Activated CD4-positive, alpha-beta T cell treated with anti-CD3 and anti-CD28 coated beads for 24 hours (primary cell): ENCODE results near the gene PTPRD.
"Not testable (repeated sequence)": the region's sequence is repeated elsewhere in the genome, so short reads cannot be mapped to it uniquely, and the experiment has no call there.

Experiments
- DNase-seq, 2 donors: peaks; one replicate each; pipeline ENCODE4 v3.0.0-alpha.2; 2020; ENCODE audit warnings: low read depth in 2 of 2

PTPRD gene

DNA sequence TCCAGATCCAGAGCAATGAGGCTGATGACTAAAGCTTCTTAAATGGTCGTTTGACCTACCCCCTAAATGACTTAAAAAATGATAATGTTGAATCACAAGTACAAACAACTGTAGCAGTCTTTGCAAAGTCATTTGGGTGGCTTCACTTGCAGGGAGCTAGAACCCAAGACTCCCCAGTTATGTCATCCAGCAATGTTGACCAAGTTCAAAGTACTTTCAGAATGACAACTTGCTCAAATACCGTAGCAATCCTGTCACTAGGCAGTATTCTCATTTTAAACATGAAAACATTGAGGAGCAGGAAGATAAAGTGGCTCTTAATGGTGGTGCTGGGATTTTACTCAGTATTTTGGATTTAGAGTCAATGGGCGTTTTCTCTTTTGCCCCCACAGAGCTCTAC, 1596.2 kb downstream of the PTPRD start:
- DNase-seq: no peak

DNA sequence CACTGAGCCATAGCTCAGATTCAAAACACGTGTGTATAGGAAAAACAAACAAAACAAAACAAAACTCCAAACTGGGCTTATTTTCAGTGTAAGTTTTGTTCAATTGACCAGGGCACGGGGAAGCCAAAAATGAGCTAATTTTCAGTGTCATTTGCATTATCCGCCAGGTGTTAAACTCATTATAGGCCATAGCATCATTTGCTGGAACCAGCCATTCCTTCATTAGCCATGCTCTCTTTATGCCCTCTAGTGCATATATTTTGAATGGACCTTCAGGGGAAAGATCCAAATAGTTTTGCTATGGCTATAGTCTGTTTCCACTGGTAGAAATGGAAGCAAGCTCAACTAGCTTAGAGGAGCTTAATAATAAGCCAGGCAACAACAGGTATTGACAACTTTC, 1608.0 kb downstream of the PTPRD start:
- no peak for DNase-seq

DNA sequence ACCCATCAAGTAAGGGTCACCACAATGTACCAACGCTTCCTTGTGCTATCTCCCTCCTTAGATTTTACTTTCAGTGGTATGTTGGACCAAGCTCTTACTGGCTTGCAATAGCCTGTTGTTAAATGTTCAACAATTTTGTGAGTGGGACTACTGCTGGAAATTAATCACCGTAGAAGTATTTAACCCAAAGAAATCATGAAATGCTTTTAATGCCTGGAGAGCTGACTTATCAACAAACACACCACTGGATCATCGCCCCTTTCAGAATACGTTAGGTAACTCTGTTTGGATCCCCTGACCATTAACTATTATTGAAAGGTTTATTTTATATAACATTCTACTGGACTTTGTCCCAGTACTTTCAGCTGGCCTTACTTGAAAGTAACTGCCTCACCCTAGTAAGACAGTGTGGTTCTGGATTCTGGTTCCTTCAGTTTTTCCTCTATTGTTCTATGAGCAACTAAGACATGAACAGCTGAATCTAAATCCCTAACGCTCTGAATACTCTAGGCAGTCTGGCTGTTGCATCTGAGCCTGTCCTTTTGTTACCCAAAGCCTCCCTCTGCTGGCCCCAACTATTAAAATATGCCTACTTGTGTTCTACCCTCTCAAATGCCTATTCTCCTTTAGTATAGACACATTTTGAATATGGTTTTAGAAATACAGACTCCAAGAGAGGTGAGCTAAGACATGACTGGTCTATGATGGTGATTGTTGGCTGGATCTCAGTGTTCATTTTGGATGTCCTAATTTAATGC, 1609.8 kb downstream of the PTPRD start:
- no peak for DNase-seq

DNA sequence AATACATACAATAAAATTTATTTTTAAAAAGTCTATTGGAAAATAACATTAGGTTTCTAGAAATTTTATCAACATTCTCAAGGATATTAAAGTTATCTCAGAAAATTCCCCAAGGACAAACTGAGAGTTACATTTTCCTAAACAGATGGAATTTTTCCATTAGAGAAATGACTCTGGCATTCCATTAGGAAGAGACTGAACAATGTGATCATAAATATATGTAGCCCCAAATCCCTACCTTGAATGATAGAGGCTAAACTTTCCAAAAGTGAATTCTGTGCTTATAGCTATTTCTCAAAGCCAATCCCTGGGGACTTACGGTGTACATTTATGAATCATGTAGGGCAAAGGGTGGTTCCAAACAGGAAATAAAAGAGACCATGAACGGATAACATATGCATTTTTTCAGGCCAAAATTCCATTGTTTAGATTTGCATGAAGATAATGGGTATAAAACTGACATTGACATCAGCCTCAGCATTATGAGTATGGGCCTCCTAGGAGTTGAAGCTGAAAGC, 1632.2 kb downstream of the PTPRD start:
- DNase-seq: no peak

DNA sequence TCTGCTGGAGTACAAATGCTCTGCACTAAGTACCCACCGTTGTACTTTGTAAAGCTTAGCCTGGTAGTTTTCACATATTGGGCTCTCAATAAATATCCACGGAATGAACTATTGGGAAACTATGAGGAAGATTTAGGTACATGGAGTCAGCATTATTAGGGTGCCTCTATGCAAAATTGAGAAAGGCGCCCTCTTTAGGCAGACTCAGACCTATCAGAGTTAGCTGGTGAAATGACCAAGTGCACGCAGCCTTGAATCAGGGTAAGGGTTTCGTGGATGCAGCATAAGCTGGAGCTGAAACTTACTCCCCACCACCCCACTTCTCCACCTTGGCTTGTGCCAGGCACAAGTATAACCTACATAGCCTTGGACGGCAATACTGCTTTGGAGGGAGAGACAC, 1634.5 kb downstream of the PTPRD start:
- no peak for DNase-seq

DNA sequence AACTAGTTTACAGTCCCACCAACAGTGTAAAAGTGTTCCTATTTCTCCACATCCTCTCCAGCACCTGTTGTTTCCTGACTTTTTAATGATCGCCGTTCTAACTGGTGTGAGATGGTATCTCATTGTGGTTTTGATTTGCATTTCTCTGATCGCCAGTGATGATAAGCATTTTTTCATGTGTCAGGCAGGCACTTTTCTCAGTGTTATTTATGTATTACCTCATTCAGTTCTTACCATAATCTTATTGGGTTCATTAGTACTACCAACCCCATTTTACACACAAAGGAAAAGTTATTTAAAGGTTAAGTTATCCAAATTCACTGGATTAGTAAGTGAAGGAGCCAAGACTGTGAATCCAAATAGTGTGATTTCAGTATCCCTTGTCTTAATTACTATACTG, 1644.5 kb downstream of the PTPRD start:
- not testable (repeated sequence) for DNase-seq

DNA sequence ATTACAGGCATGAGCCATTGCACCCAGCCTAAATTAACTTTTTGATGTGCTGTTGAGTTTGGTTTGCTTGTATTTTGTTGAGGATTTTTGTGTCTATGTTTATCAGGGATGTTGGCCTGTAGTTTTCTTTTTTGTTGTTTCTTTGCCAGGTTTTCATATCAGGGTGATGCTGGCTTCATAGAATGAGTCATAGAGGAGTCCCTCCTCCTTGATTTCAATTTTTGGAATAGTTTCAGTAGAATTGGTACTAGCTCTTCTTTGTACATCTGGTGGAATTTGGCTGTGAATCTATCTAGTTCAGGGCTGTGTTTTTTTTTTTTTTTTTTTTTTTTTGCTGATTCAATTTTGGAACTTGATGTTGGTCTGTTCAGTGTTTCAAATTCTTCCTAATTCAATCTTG, 1648.9 kb downstream of the PTPRD start:
- DNase-seq: no peak

DNA sequence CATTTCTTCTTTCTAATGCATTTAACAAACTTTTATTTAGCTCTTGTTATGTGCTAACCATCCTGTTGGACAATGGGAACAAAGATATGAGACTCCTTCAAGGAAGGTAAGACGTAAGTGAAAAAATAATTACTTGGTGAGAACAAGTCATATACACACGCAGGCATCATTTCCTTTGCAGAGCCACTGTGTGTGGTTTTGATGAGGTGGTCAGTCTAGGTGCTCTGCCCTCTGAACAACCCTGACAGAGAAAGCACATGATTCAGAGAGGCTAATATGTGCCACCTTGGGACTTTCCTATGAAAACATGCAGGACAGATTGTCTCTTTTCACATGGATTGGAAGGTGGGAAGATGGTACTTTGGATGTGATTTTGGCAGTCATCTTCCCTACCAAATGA, 1650.7 kb downstream of the PTPRD start:
- no peak for DNase-seq

DNA sequence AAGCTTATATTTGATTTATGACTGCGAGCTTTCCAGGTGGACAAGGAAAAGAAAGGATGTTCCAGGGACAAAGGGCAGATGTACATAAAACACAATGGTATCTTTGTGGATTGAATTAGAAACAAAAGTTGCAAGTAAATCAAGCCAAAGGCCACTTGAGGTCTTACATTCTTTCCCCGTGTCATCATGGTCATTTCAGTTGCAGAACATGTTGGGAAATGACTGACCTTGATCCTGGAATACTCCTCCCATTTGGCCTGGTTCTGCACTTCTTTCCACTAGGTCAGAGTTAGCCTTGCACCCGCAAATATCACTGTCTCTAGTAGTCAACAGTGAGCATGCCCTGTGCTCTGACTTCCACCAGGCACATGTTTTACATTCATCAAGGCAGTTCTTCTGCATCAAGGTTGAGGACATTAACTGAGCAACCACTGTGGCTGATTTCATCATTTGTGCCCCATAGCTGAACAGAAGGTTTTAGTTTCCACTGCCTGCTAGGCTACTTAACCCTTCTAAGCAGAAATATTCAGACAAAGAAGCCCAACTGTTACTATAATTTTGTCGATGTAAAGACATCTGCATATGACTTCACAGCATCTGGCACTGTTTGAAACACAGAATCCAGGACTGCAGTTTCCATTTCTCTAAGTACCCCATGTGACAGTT, 1651.5 kb downstream of the PTPRD start:
- DNase-seq: no peak

DNA sequence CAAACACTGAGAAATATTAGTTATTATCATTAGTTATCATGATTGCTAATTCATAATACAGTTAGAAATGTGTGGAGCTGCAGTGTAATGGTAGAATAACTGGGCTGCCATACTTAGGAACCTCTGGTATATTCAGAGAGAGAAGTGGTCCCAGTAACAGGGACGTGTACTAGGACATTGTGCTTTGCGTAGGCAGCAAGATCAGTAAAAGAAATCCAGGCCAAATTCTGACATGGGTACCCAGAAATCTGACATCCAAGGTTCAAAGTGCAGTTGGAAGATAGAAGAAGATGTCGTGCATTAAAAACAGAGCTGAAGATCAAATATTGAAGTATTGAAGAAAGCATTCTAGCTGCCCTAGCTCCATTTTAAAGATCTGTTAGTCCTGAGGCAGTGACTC, 1652.5 kb downstream of the PTPRD start:
- no peak for DNase-seq

DNA sequence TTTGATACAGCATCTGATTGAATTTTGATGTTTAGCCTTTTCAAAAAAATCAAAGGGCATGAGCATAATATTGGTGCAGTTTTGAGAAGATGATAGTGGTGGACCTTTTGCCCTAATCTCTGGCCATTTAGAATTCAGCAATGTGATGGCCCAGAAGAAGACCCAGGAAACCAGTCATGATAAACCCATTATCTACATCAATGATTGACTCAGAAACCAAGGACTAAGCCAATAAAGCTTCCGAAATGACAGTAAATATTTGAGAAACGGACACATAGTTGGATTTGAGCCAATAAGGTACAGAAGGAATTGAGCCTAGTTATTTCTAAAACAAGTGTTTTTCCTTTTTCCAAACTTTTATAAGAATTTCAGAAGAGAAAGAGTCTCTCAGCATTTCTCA, 1654.4 kb downstream of the PTPRD start:
- no peak for DNase-seq

DNA sequence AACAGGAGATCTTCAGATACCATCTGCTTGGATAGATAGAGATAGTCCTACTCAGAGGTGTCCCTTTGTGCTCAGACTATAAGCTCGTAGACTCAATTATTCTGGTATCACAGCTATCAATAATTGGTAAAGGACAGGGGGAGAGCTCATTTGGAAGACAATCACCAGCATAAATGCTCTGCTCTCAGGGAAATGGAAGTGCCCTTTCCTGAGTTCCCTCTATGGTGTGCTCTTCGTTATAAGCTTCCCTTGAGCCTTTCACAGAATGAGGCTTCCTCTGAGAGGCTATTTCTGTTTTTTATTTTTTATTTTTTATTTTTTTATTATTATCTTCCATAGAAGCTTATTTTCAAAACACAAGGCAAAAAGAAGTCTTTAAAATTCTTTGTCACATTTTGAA, 1657.5 kb downstream of the PTPRD start:
- no peak for DNase-seq

DNA sequence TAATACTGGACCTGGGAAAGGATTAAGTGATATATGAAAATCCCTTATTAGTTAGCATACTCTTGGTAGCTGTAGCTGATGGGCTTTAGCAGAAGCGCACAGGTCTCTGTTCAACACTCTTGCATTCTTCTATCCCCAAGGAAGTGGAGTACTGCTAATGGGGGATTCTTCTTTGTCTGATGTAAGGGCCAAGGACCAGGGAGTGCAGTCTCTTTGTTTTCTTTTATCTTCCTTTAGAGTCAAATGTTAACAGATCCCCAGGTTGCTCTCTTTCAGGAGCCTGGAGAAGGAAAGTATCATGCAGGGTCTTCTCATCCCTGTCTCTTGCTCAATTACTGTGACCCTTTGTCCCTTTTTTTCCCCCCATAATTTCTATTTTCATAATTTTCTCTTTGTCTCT, 1666.3 kb downstream of the PTPRD start:
- no peak for DNase-seq

DNA sequence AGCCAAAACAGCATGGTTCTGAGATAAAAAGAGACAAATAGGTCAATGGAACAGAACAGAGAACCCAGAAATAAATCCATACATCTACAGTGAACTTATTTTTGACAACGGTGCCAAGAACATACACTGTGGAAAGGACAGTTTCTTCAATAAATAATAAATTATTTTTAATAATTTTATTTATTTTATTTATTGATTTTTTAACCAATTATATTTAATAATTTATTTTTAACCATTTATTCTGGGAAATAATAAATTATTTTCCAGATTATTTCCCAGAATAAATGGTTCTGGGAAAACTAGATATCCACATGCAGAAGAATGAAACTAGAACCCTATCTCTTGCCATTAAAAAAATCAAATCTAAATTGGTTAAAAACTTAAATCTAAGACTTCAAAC, 1669.4 kb downstream of the PTPRD start:
- DNase-seq: no peak

DNA sequence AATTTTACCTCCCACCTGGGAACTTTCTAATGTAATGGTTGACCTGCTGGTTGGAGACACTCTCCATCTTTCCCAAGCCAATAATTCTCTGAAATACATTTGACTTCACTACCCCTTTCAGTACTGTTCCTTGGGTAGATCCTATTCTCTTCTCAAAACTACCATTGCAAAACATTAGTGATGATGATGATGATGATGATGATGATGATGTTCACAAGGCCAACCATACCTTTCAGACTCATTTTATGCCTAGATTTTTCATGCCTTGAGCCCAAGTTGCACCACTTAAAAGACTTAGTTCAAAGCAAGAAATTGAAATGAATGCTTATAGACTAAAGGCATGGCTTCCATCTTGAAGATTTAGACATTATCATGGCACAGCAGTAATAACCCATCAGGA, 1672.2 kb downstream of the PTPRD start:
- DNase-seq: no peak

DNA sequence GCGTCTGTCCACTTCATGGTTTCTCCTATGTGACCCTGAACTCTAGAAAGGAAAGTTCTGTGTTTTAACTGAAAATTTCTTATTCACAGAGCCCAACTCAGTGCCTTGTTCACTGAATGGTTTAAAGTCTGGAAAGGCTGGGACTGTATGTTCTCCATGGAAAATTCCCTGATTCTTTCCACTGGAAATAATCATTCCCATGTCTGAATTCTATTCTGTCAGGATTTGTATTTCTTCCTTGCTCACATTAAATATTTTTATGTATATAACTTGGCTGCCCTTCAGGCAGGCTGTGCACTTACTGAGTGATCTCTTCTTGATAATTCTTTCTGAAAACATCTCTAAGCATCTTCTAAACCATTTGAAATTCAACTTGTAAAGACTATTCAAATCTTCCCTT, 1686.3 kb downstream of the PTPRD start:
- DNase-seq: no peak

DNA sequence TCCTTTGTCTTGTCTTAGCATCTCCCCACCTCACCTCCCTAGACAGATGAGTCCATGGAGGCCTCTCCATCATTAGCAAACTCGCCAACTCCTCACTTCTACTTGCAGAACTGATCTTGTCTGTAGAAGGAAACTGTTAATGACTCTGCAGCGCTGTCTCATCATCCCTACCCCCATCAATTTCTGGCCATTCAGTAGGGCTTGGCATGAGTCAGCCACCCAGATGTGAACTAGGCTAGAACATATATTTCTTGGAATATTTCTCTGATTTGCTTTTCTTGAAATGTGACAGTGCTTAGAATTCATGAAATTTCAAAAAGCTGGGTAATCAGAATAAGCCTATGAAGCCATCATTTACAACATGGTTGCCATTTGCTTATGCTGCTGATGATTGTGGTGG, 1688.2 kb downstream of the PTPRD start:
- no peak for DNase-seq

DNA sequence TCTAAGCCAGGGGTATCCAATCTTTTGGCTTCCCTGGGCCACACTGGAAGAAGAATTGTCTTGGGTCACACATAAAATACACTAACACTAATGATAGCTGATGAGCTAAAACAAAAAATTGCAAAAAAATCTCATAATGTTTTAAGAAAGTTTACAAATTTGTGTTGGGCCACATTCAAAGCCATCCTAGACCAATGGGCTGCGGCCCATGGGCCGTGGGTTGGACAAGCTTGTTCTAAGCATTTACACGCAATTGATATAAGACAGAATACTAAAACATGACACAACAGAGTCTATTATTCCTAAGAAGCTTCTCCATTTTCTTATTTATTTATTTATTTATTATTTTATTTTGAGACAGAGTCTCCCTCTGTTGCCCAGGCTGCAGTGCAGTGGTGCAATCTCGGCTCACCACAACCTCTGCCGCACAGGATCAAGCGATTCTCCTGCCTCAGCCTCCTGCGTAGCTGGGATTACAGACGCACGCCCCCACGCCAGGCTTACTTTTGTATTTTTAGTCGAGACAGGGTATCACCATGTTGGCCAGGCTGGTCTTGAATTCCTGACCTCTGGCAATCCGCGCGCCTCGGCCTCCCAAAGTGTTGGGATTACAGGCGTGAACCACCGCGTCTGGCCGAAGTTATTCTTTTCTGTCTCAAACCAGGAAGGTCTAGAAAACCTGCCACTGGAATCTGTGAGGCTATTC, 1692.2 kb downstream of the PTPRD start:
- DNase-seq: not testable (repeated sequence)

DNA sequence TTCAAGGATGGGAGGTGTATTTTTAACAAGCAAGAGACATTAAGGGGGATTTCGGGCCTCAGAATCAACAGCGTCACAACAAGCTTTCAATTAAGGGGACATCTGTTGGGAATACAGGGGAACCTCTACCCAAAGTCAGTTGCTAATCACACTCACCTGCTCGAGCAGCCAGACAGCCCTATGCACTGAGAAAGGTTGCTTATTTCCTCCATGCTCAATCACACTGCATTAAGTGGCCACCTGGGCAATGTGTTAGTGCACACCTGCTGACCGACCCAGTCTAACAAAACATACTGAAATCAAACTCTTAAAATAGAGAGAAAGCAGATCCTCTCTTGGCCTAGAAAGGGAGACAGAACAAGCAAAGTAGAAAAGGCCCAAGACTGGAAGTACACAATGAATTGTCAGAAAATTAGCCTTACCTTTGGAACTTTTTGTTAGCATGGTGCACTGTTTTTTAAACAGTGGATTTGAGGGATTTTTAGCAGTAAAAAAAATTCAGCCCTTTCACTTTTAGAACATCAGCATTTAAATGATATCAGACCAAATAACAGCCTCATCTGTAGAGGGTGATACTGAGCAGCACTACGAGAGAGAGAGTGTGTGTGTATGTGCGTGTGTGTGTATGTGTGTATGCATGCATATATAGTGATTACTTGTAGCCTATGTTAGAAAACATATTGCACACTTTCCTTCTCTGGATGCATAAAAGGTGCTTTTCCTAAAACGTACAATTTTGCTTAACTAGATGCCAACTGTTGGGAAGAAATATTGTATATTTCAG, 1694.7 kb downstream of the PTPRD start:
- DNase-seq: no peak

DNA sequence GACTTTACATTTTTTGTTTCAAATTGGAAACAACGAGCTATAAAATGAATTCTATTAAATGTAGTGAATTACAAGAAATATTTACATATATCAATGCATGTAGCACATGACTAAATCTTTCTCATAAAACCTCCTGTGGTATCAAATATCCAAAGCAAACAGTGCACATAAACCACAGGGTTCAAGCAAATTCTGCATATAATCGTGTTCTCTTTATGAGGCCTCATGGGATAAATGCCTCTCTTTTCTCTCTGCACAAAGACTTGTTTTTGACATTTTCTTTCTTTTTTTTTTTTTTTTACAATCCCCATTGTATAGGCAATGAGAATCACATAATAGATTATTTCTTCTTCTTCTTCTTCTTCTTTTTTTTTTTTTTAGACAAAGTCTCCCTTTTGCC, 1696.0 kb downstream of the PTPRD start:
- DNase-seq: no peak

DNA sequence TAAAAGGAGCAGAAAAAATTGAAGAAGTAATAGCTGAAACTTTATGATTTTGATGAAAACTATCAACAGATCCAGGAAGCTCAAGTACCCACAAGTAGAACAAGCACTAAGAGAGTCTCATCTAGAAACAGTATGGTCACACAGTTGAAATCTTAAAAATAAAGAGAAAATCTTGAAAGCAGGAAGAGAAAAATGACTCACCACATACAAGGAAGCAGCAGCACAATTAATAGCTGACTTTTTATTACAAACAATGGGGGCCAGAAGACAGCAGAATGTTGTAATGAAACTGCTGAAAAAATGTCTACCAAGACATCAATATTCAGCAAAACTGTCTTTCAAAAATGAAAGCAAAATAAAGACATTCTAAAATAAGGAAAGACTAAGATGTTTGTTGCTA, 1704.9 kb downstream of the PTPRD start:
- no peak for DNase-seq

DNA sequence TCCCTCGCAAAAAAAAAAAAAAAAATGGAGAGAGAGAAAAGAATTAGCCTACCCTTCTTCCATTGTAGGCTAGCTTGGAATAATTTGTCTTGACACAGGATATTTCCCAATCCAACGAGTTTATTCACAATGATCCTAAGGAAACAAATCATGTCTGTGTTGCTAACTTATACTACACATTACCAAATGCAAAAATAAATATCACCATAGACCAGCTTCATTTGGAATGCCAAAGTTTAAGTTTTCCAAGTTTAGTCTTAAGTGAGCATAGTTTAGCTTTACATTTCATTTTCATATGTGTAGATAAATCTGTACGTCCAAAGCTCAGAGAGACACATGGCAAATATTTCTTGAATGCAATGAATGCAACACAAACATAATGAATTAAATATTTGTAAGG, 1707.1 kb downstream of the PTPRD start:
- DNase-seq: no peak
